Activated T-cell treated with anti-CD3 and anti-CD28 coated beads, Interleukin-2, amount 50 U/mL, for 72 hours (primary cell): ENCODE results near the gene TBC1D21. TPM values are rescaled to one million over a fixed set of nuclear protein-coding genes. Genes with fewer than 3 reads are reported as not detected.

ENCODE experiments used
- ATAC-seq, 2 donors: fragments of 150-1000 bp; cut with Tn5 transposase; replicated peaks in 1 of 2; 2 replicates each; pipeline ENCODE4 v1.10.0; 2021; ENCODE audit warnings: moderate library complexity in 2 of 2, mild to moderate bottlenecking in 1 of 2
- DNase-seq, 2 donors: peaks; one replicate each; pipeline ENCODE4 v3.0.0; 2021 to 2022; ENCODE audit warnings: mixed read lengths in 1 of 2
- H3K27ac Mint-ChIP-seq: one replicate; pipeline ENCODE4 v1.8.0; 2022; ENCODE audit warnings: mild to moderate bottlenecking, moderate library complexity, mixed read lengths
- H3K27me3 Mint-ChIP-seq: one replicate; pipeline ENCODE4 v1.8.0; 2022; ENCODE audit warnings: low read depth, mixed read lengths
- H3K36me3 Mint-ChIP-seq, 2 donors: one replicate each; pipeline ENCODE4 v1.8.0; 2022; ENCODE audit warnings: mixed read lengths in 2 of 2, mild to moderate bottlenecking in 1 of 2; ENCODE audit not compliant: insufficient read depth in 2 of 2
- H3K4me1 Mint-ChIP-seq: one replicate; pipeline ENCODE4 v1.8.0; 2022; ENCODE audit warnings: low read depth, mixed read lengths
- H3K4me3 Mint-ChIP-seq, 2 donors: one replicate each; pipeline ENCODE4 v1.8.0; 2022; ENCODE audit warnings: mild to moderate bottlenecking in 2 of 2, mixed read lengths in 2 of 2, moderate library complexity in 2 of 2
- H3K9me3 Mint-ChIP-seq, 2 donors: one replicate each; pipeline ENCODE4 v1.8.0; 2022; ENCODE audit warnings: mixed read lengths in 2 of 2
- total RNA-seq, 2 donors: library from RNA; stranded (reverse); gene quantifications; one replicate each; pipeline ENCODE4 v1.2.3, GENCODE V29; 2022

TBC1D21 gene
- total RNA-seq, 2 donors from 2014 or later, result not detected

- Mint-ChIP-seq H3K4me1 (peaks cover 8% of the 10 kb centered on the region), H3K27me3 (no peaks in the 10 kb centered on the region), H3K4me3 (no peak overlapping the region), H3K9me3 (peaks cover 0 to 3% of the 10 kb centered on the region in 2 donors), H3K27ac (peak overlapping the region; percentile 18), H3K36me3 (peaks cover 0 to 3% of the 10 kb centered on the region in 2 donors)
- DNase-seq (no peak), ATAC-seq (no peak)
These were observed 38.7 kb downstream of the TBC1D21 start for GRCh38 chr15:73912030-73912596.

GRCh38 chr15:73914145-73914544 is 40.8 kb downstream of the TBC1D21 start:
- H3K36me3 Mint-ChIP-seq, result peaks cover 8 to 10% of the 10 kb centered on the region in 2 donors
- peak overlapping the region; percentile 59 for H3K27ac Mint-ChIP-seq
- H3K4me1 Mint-ChIP-seq, result peaks cover 6% of the 10 kb centered on the region
- no peak overlapping the region for H3K4me3 Mint-ChIP-seq
- peaks cover 3 to 8% of the 10 kb centered on the region in 2 donors for H3K9me3 Mint-ChIP-seq
- peak in 1 of 2 donors; percentile 51 for ATAC-seq
- no peaks in the 10 kb centered on the region for H3K27me3 Mint-ChIP-seq
- no peak for DNase-seq

GRCh38 chr15:73915082-73915481 is 41.7 kb downstream of the TBC1D21 start:
- H3K27ac Mint-ChIP-seq, result no peak overlapping the region
- peaks cover 7% of the 10 kb centered on the region for H3K4me1 Mint-ChIP-seq
- H3K27me3 Mint-ChIP-seq, result no peaks in the 10 kb centered on the region
- DNase-seq, result no peak
- H3K36me3 Mint-ChIP-seq, result peaks cover 8 to 10% of the 10 kb centered on the region in 2 donors
- H3K9me3 Mint-ChIP-seq, result peaks cover 3 to 8% of the 10 kb centered on the region in 2 donors
- no peak overlapping the region for H3K4me3 Mint-ChIP-seq
- ATAC-seq, result no peak

- no peak for DNase-seq
- Mint-ChIP-seq H3K36me3 (peaks cover 10% of the 10 kb centered on the region in 2 donors), H3K27ac (peak overlapping the region; percentile 35), H3K4me1 (peaks cover 32% of the 10 kb centered on the region), H3K27me3 (no peaks in the 10 kb centered on the region), H3K9me3 (peaks cover 3 to 8% of the 10 kb centered on the region in 2 donors), H3K4me3 (no peak overlapping the region)
- no peak for ATAC-seq
These were observed 45.4 kb downstream of the TBC1D21 start for GRCh38 chr15:73918784-73919183.

- no peak for DNase-seq
- no peak for ATAC-seq
- Mint-ChIP-seq H3K27ac (peak overlapping the region; percentile 91), H3K27me3 (no peaks in the 10 kb centered on the region), H3K9me3 (peaks cover 3 to 8% of the 10 kb centered on the region in 2 donors), H3K4me3 (no peak overlapping the region), H3K4me1 (peaks cover 36% of the 10 kb centered on the region), H3K36me3 (peaks cover 10% of the 10 kb centered on the region in 2 donors)
These were observed 46.3 kb downstream of the TBC1D21 start for GRCh38 chr15:73919706-73920105.

GRCh38 chr15:73921254-73921925 is 48.0 kb downstream of the TBC1D21 start:
- peaks cover 3 to 6% of the 10 kb centered on the region in 2 donors for H3K9me3 Mint-ChIP-seq
- DNase-seq (peak in 1 of 2 donors; percentile 43), ATAC-seq (peak in 1 of 2 donors; percentile 32)
- peaks cover 5% of the 10 kb centered on the region for H3K27me3 Mint-ChIP-seq
- peaks cover 45% of the 10 kb centered on the region for H3K4me1 Mint-ChIP-seq
- H3K27ac Mint-ChIP-seq, result peak overlapping the region; percentile 3
- H3K4me3 Mint-ChIP-seq, result peak overlapping the region in 1 of 2 donors; percentile 0
- H3K36me3 Mint-ChIP-seq, result peaks cover 10% of the 10 kb centered on the region in 2 donors

GRCh38 chr15:73922186-73923151 is 49.1 kb downstream of the TBC1D21 start:
- Mint-ChIP-seq H3K9me3 (peaks cover 3 to 6% of the 10 kb centered on the region in 2 donors), H3K36me3 (peaks cover 8 to 10% of the 10 kb centered on the region in 2 donors), H3K4me1 (peaks cover 45% of the 10 kb centered on the region), H3K4me3 (no peak overlapping the region), H3K27ac (no peak overlapping the region), H3K27me3 (peaks cover 5% of the 10 kb centered on the region)
- no peak for ATAC-seq
- no peak for DNase-seq

GRCh38 chr15:73923156-73923487 is 49.8 kb downstream of the TBC1D21 start:
- Mint-ChIP-seq H3K27me3 (peaks cover 5% of the 10 kb centered on the region), H3K4me3 (peak overlapping the region in 1 of 2 donors; percentile 67), H3K36me3 (peaks cover 2 to 6% of the 10 kb centered on the region in 2 donors), H3K27ac (peak overlapping the region; percentile 83), H3K4me1 (peaks cover 48% of the 10 kb centered on the region), H3K9me3 (peaks cover 0 to 1% of the 10 kb centered on the region in 2 donors)
- ATAC-seq, result no peak
- DNase-seq, result no peak

GRCh38 chr15:73923488-73924164 is 50.3 kb downstream of the TBC1D21 start:
- Mint-ChIP-seq H3K4me1 (peaks cover 52% of the 10 kb centered on the region), H3K4me3 (peak overlapping the region; percentile 52 to 67)

GRCh38 chr15:73924171-73924921 is 51.0 kb downstream of the TBC1D21 start:
- DNase-seq, result peak; percentile 25 to 44
- peaks cover 0 to 1% of the 10 kb centered on the region in 2 donors for H3K36me3 Mint-ChIP-seq
- H3K9me3 Mint-ChIP-seq, result no peaks in the 10 kb centered on the region
- peak; percentile 33 to 48 for ATAC-seq
- H3K27me3 Mint-ChIP-seq, result peaks cover 5% of the 10 kb centered on the region
- peak overlapping the region; percentile 52 to 67 for H3K4me3 Mint-ChIP-seq
- H3K4me1 Mint-ChIP-seq, result peaks cover 52% of the 10 kb centered on the region
- peak overlapping the region; percentile 83 for H3K27ac Mint-ChIP-seq

More at GRCh38 chr15:73923488-73924164, 50.3 kb downstream of the TBC1D21 start:
- ATAC-seq, result no peak
- no peak for DNase-seq
- peak overlapping the region; percentile 83 for H3K27ac Mint-ChIP-seq
- peaks cover 1 to 4% of the 10 kb centered on the region in 2 donors for H3K36me3 Mint-ChIP-seq
- H3K27me3 Mint-ChIP-seq, result peaks cover 5% of the 10 kb centered on the region
- no peaks in the 10 kb centered on the region for H3K9me3 Mint-ChIP-seq

- no peaks in the 10 kb centered on the region for H3K36me3 Mint-ChIP-seq
- peak overlapping the region; percentile 67 to 72 for H3K4me3 Mint-ChIP-seq
- H3K9me3 Mint-ChIP-seq, result no peaks in the 10 kb centered on the region
- peaks cover 45% of the 10 kb centered on the region for H3K4me1 Mint-ChIP-seq
- no peak for ATAC-seq
- H3K27ac Mint-ChIP-seq, result peak overlapping the region; percentile 27
- H3K27me3 Mint-ChIP-seq, result peaks cover 5% of the 10 kb centered on the region
- no peak for DNase-seq
These were observed 52.5 kb downstream of the TBC1D21 start for GRCh38 chr15:73925848-73926218.
